Type B pancreatic cell (in vitro differentiated cells): ENCODE data around the gene EDDM13. TPM values are rescaled to one million over a fixed set of nuclear protein-coding genes. Genes with fewer than 3 reads are reported as not detected.
"Not testable (repeated sequence)": the region's sequence is repeated elsewhere in the genome, so short reads cannot be mapped to it uniquely, and the experiment has no call there.

Source experiments
- DNase-seq: peaks from one replicate; pipeline ENCODE4 v3.0.0; 2021; ENCODE audit warnings: mixed read lengths; ENCODE audit not compliant: unreplicated experiment; ENCODE audit errors: extremely low spot score
- H3K27ac Mint-ChIP-seq: 2 replicates; pipeline ENCODE4 v1.8.0; 2021; ENCODE audit warnings: mild to moderate bottlenecking, mixed read lengths
- H3K27me3 Mint-ChIP-seq: 2 replicates; pipeline ENCODE4 v1.8.0; 2021; ENCODE audit warnings: mixed read lengths
- H3K36me3 Mint-ChIP-seq: 2 replicates; pipeline ENCODE4 v1.8.0; 2021; ENCODE audit warnings: mixed read lengths
- H3K4me1 Mint-ChIP-seq: one replicate; pipeline ENCODE4 v1.8.0; 2021; ENCODE audit warnings: mixed read lengths; ENCODE audit not compliant: unreplicated experiment
- H3K4me3 Mint-ChIP-seq: 2 replicates; pipeline ENCODE4 v1.8.0; 2021; ENCODE audit warnings: mild to moderate bottlenecking, mixed read lengths
- H3K9me3 Mint-ChIP-seq: 2 replicates; pipeline ENCODE4 v1.8.0; 2021; ENCODE audit warnings: mixed read lengths
- total RNA-seq: library from RNA; stranded (reverse); gene quantifications from 2 replicates; pipeline ENCODE4 v1.2.1, GENCODE V29; 2021; ENCODE audit warnings: low replicate concordance
- TF ChIP-seq, protein P1 (sequence below): fragments of 200-600 bp; sonication (generic); conservative IDR thresholded peaks from 2 replicates; pipeline ENCODE4 v1.5.0; 2021; ENCODE audit warnings: antibody characterized with exemption, mild to moderate bottlenecking

Gene EDDM13
- total RNA-seq, 1 donor from 2014 or later = not detected

DNA sequence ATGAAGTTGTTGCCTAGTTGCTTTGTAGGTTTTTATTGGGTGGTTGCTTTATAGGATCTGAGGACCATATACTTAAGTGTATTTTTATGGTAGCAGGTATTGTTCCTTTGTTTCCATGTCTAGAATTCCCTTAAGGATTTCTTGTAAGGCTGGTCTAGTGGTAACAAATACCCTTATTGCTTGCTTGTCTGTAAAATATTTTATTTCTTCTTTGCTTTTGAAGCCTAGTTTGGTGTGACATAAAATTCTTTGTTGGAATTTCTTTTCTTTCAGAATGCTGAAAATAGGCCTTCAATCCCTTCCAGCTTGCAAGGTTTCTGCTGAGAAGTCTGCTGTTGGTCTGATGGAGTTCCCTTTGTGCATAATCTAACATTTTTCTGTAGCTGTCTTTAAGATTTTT is 60.1 kb downstream of the EDDM13 start:
- TF ChIP-seq, protein P1, sequence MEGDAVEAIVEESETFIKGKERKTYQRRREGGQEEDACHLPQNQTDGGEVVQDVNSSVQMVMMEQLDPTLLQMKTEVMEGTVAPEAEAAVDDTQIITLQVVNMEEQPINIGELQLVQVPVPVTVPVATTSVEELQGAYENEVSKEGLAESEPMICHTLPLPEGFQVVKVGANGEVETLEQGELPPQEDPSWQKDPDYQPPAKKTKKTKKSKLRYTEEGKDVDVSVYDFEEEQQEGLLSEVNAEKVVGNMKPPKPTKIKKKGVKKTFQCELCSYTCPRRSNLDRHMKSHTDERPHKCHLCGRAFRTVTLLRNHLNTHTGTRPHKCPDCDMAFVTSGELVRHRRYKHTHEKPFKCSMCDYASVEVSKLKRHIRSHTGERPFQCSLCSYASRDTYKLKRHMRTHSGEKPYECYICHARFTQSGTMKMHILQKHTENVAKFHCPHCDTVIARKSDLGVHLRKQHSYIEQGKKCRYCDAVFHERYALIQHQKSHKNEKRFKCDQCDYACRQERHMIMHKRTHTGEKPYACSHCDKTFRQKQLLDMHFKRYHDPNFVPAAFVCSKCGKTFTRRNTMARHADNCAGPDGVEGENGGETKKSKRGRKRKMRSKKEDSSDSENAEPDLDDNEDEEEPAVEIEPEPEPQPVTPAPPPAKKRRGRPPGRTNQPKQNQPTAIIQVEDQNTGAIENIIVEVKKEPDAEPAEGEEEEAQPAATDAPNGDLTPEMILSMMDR = no peak

DNA sequence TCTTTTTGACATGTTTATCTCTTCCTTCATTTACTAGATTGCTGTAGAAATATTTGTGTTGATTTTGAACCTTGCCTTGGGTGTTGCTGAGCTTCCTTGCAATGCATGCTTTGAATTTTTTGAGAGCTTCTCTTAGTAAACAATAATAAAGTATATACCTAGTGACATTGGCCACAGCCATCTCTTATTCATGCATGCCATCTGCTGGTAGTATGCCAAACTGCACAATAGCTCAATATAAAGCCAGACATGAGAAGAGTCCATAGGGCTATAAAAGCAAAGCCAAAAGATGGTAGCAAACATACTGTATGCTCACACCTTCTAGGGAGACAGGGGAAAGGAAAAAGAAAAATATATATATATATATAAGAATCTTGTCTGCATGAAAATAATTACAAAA is 61.0 kb downstream of the EDDM13 start:
- Mint-ChIP-seq H3K9me3 (peaks cover 8% of the 10 kb centered on the region), H3K27ac (no peak overlapping the region), H3K4me3 (no peak overlapping the region), H3K4me1 (no peaks in the 10 kb centered on the region), H3K27me3 (peaks cover 3% of the 10 kb centered on the region), H3K36me3 (no peaks in the 10 kb centered on the region)
- no peak for DNase-seq
- TF ChIP-seq, protein P1 = peak; percentile 83

More for the DNA sequence above, 60.1 kb downstream of the EDDM13 start:
- Mint-ChIP-seq H3K9me3 (peaks cover 4% of the 10 kb centered on the region), H3K27me3 (peaks cover 3% of the 10 kb centered on the region), H3K4me3 (no peak overlapping the region), H3K4me1 (no peaks in the 10 kb centered on the region), H3K36me3 (no peaks in the 10 kb centered on the region), H3K27ac (no peak overlapping the region)
- no peak for DNase-seq

DNA sequence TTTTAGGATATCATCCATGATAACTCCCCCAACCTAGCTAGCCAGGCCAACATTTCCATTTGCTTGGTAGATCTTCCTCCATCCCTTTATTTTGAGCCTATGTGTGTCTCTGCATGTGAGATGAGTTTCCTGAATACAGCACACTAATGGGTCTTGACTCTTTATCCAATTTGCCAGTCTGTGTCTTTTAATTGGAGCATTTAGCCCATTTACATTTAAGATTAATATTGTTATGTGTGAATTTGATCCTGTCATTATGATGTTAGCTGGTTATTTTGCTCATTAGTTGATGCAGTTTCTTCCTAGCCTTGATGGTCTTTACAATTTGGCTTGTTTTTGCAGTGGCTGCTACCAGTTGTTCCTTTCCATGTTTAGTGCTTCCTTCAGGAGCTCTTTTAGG is 62.8 kb downstream of the EDDM13 start:
- DNase-seq, H3K36me3 Mint-ChIP-seq, H3K4me3 Mint-ChIP-seq, H3K27me3 Mint-ChIP-seq, H3K27ac Mint-ChIP-seq, H3K9me3 Mint-ChIP-seq, H3K4me1 Mint-ChIP-seq: not testable (repeated sequence)

DNA sequence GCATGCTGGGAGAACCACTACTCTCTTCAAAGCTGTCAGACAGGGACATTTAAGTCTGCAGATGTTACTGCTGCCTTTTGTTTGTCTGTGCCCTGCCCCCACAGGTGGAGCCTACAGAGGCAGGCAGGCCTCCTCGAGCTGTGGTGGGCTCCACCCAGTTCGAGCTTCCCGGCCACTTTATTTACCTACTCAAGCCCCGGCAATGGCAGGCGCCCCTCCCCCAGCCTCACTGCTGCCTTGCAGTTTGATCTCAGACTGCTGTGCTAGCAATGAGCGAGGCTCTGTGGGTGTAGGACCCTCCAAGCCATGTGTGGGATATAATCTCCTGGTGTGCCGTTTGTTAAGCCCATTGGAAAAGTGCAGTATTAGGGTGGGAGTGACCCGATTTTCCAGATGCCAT is 64.5 kb downstream of the EDDM13 start:
- H3K36me3 Mint-ChIP-seq, H3K27me3 Mint-ChIP-seq, H3K9me3 Mint-ChIP-seq, H3K4me1 Mint-ChIP-seq, H3K4me3 Mint-ChIP-seq, DNase-seq, H3K27ac Mint-ChIP-seq: not testable (repeated sequence)

DNA sequence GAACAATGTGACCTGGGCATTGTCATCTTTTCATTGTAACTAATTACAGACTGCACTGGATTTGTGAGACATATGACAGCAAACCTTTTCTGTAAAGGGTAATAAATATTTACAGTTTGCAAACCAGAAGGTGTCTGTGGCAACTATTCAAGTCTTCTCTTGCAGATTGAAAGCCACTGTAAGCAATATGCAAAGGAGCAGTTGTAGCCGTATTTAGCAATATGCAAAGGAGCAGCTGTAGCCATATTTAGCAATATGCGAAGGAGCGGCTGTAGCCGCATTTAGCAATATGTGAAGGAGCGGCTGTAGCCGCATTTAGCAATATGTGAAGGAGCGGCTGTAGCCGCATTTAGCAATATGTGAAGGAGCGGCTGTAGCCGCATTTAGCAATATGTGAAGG is 66.5 kb downstream of the EDDM13 start:
- DNase-seq, H3K36me3 Mint-ChIP-seq, H3K4me1 Mint-ChIP-seq, H3K27me3 Mint-ChIP-seq, H3K27ac Mint-ChIP-seq, H3K4me3 Mint-ChIP-seq: not testable (repeated sequence)
- peaks cover 16% of the 10 kb centered on the region for H3K9me3 Mint-ChIP-seq

DNA sequence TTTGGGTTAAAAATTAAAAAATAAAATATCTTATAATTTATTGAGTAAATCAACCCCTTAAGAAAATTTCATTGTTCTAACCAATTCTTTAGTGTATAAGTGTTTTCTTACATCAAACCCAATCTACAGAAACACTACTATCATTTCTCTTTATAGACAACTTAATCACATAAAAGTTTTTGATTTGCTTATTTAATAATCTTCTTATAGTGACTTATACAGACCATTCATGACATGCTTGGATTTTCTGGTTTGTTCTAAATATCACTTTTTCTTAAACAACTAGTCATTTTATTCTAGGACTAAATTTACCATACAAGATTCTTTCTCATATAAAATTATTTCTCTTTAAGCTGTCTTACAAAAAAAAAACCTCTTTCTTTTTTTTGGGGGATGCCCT is 69.4 kb downstream of the EDDM13 start:
- H3K36me3 Mint-ChIP-seq = no peaks in the 10 kb centered on the region
- TF ChIP-seq, protein P1 = no peak
- H3K9me3 Mint-ChIP-seq = peaks cover 16% of the 10 kb centered on the region
- no peaks in the 10 kb centered on the region for H3K27me3 Mint-ChIP-seq
- no peak for DNase-seq
- no peak overlapping the region for H3K27ac Mint-ChIP-seq
- H3K4me3 Mint-ChIP-seq = no peak overlapping the region
- no peaks in the 10 kb centered on the region for H3K4me1 Mint-ChIP-seq

DNA sequence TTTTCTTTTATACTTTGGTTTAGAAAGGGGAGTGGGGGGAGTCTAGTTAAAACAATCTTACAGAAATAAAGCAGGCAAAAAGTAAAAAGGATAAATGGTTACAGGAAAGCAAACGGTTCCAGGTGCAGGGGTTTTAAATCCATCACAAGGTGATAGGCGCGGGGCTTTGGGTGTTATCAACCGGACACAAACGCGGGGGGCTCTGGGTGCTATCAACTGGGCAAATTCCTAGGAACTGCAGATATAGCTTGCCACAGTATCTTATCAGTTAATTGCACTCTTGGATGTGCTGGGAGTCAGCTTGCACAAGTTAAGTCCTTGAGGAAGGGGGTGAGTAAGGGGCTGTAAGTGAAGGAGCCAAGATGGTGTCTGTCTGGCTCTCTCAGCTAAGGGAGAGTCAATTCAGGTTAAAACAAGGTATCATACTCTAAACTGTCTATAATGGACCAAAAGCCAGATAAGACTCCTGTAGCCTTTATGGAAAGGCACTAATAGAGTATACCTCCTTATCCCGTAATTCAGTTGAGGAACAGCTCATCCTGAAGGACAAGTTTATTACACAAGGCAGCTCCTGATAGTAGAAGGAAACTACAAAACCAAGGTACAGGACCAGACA is 74.7 kb downstream of the EDDM13 start:
- no peak for DNase-seq
- Mint-ChIP-seq H3K4me3 (no peak overlapping the region), H3K4me1 (no peaks in the 10 kb centered on the region), H3K9me3 (peaks cover 12% of the 10 kb centered on the region), H3K36me3 (no peaks in the 10 kb centered on the region), H3K27me3 (no peaks in the 10 kb centered on the region), H3K27ac (no peak overlapping the region)
- TF ChIP-seq, protein P1 = no peak
